ENCODE measurements around the gene DDX50.
"Not testable (repeated sequence)": the region's sequence is repeated elsewhere in the genome, so short reads cannot be mapped to it uniquely, and the experiment has no call there.

DDX50 gene

DNA sequence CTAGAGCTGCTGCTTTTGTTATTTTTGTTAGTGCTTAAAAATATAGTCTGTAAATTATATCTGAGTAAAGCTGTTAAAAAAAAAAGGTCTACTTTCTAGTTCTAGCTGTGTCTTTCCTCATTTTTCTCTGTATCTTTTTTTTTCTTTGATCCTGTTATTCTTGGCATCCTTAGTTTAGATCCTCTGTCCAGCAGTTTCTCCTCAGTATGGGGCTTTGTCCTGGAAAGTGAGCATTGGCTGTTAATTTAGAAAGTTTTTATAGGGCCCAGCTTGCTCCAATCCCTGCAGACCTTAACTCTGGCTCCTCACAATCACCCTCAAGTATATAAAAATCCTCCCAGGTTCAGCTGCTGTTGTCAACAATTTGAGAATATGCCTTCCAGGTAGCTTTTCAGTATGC is 23.5 kb downstream of the DDX50 start:
- DNase-seq: no peak

DNA sequence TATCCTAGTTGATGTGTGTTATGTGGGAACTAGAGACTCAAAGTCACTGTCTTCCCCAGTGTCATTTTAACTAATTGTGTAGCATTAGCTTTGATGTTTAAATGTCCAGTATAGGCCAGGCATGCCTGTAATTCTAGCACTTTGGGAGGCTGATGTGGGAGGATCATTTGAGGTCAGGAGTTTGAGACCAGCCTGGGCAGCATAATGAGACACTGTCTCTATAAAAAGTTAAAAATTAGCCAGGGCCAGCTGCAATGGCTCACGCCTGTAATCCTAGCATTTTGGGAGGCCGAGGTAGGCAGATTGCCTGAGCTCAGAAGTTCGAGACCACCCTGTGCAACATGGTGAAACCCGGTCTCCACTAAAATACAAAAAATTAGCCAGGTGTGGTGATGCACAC is 24.4 kb downstream of the DDX50 start:
- DNase-seq: no peak

DNA sequence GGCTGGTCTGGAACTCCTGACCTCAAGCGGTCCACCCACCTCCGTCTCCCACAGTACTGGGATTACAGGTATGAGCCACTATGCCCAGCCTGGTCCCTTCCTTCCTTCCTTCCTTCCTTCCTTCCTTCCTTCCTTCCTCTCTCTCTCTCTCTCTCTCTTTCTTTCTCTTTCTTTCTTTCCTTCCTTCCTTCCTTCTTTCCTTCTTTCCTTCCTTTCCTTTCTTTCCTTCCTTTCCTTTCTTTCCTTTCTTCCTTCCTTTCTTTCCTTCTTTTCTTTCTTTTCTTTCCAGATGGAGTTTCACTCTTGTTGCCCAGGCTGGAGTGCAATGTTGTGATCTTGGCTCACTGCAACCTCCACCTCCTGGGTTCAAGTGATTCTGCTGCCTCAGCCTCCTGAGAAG is 28.0 kb downstream of the DDX50 start:
- not testable (repeated sequence) for DNase-seq

DNA sequence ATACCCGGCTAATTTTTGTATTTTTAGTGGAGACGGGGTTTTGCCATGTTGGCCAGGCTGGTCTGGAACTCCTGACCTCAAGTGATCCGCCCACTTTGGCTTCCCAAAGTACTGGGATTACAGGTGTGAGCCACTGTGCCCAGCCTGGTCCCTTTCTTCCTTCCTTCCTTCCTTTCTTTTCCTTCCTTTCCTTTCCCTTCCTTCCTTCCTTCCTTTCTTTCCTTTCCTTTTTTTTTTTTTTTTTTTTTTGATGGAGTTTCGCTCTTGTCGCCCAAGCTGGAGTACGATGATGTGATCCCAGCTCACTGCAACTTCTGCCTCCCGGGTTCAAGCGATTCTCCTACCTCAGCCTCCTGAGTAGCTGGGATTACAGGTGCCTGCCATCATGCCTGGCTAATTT is 28.8 kb downstream of the DDX50 start:
- DNase-seq: not testable (repeated sequence)

DNA sequence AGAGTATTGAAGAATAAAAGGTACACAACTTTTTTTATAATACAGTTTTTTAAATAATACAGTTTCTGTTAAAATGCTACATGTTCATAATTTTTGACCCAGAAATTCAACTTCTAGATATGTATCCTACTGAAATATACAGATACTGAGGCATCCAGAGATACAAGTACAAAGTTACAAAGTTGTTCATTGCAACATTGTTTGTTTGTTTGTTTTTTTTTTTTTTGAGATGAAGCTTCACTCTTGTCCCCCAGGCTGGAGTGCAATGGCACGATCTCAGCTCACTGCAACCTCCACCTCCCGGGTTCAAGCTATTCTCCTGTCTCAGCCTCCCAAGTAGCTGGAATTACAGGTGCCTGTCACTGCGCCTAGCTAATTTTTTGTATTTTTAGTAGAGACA is 31.7 kb downstream of the DDX50 start:
- DNase-seq: not testable (repeated sequence)

DNA sequence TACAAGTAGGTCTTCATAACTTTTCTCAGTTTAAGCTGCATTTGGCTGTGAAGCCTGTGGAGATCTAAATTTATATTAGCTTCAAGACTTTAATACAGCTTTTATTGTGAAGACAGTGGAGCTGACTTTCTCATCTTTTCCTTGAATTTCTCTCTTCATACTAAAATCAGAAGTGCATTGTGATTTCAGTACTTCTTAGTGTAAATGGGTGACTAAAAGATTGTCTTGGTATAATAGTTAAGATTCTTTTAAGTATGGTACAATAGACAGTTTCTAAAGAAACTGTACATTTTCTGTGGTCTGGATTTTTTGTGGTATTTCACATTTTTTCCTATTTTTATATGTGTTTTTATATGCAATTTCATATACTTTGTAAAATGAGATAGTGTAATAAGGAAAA is 33.9 kb downstream of the DDX50 start:
- no peak for DNase-seq

DNA sequence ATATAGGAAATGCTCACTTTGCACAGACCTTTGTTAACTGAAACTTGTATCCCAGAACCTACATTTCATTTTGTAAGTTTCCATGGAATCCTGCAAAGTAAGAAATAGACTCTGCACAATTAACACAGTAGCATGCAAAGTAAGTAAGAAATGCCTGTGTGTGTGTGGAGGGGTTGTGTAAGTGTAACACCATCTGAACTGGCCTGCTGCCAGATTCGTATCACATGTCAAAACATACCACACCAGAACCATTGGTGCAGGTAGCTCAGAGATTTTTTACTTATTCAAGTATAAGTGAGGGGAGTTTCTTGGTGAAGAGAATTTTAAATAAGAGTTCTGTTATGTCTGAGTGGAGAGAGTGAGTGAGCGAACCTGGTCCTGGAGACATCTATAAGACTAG is 37.0 kb downstream of the DDX50 start:
- no peak for DNase-seq

DNA sequence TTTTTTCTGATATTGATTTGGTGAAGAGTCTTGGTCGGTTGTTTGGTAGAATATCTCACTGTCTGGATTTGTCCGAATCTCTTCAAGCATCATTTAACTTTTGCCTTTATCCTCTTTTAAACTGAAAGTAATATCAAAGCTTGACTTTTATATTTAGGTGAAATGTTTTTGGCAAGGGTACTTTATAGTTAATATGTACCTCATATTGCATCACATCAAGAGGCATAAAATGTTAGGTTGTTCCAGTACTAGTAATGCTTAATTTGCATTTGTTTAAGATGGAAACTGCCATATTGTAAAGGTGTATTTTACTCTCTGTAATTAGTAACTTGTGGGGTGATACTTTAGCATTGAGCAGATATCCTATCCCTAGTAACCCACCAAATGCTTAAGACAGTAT is 37.8 kb downstream of the DDX50 start:
- DNase-seq: no peak

DNA sequence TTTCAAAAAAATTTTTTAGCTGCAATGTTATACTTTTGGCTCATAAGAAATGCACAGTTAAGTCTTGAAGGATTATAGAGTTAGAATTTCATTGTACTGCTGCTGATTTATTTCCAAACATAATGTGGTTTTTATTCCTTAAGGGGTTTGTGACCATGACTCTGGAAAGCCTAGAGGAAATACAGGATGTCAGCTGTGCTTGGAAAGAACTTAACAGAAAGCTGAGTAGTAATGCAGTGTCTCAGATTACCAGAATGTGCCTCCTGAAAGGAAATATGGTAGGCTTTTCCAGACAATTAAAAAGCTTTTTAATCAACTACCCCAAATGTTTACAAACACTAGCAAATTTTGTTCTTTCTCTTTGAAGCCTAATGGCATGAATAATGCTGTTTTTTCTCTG is 39.8 kb downstream of the DDX50 start:
- not testable (repeated sequence) for DNase-seq

DNA sequence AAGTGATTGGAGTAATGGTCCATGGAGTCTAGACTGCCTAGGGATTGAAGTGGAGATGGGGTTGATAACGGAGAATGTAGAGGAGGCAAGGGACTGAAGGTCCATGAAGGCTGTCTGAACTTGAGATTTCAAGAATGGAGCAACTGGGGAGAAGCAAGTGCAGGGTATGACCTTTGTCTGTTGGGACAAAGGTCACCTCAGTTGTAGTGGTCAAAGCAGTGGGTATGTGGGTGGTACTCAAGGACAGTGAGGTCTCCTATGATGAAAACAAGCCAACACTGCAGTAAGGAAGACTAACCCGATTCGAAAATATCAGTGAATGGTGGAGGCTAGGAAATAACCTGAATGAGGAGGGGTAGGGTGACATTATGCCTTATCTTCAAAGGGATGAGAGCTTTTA is 49.5 kb downstream of the DDX50 start:
- no peak for DNase-seq

DNA sequence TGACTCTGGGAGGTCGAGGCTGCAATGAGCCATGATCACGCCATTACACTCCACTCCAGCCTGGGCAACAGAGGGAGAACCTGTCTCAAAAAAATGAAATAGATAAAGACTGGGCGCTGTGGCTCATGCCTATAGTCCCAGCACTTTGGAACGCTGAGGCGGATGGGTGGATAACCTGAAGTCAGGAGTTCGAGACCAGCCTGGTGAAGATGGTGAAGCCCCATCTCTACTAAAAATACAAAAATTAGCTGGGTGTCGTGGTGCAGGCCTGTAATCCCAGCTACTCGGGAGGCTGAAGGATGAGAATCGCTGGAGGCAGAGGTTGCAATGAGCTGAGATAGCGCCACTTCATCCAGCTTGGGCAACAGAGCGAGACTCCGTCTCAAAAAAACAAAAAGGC is 53.8 kb downstream of the DDX50 start:
- no peak for DNase-seq

DNA sequence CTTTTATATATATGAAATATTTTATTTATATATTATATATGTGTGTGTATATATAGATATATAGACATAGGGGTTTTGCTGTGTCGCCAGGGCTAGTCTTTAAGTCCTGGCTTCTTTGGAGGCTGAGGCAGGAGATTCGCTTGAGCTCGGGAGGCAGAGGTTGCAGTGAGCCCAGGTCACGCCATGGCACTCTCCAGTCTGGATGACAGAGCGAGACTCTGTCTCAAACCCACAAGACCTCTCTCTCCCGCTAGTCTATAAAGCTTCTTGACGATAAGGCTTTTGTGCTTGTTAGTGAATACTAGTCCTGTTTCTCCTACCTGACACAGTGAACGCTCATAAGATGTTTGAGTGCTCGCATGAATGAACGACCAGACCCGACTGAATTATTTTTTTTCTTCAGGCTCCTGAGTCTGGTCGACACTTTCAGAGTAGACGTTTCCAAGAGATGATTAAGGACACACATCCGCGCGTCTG is 54.3 kb downstream of the DDX50 start:
- peak; percentile 26 for DNase-seq

DNA sequence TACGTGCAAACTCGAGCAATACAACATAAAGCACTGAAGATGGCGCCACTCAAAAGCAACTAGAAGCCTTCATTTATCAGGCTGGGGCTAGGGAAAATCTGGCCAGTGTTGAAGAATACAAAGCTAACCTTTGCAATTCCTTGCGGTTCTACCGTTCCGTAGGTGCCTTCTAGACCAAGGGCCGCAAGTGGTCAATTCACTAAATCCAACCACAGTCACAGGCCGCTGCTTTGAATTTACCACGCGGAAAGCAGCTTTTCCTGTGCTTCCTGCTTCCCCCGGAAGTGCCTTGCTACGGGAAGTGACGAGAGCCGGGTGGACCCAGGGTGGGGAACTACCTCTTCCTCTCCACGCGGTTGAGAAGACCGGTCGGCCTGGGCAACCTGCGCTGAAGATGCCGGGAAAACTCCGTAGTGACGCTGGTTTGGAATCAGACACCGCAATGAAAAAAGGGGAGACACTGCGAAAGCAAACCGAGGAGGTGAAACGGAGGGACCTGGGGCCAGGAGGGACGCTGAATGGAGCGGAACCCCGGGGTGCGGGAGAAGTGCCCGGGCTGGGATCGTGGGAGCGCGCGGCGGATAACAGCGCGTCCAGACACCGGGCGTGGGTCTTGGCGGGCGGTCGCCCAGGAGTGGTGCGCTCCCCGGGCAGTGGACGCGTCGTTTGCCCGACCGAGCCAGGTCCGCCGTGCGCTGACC is 54.9 kb downstream of the DDX50 start, which contains the start of gene DDX21:
DDX21 (plus strand) TSS at position 339 of the 701 bp plus-strand sequence; CDS start at position 395, 56 bp downstream.
- peak; percentile 84 for DNase-seq

DNA sequence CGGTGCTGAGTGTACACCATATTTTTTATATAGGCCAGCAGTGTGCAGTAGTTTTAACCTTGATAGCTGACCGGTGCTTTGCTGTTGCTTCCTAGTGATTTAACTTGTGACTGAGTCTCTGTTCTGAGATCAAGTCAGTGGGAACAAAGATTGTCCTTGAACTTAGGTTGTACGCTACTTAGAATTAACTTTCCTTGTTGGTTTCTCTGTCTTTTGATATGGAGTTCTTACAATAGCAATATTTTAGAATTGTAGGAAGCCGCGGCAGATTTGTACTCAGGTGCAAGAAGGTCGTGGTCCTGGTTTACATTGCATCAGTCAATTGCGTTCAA is 56.1 kb downstream of the DDX50 start:
- DNase-seq: no peak

DNA sequence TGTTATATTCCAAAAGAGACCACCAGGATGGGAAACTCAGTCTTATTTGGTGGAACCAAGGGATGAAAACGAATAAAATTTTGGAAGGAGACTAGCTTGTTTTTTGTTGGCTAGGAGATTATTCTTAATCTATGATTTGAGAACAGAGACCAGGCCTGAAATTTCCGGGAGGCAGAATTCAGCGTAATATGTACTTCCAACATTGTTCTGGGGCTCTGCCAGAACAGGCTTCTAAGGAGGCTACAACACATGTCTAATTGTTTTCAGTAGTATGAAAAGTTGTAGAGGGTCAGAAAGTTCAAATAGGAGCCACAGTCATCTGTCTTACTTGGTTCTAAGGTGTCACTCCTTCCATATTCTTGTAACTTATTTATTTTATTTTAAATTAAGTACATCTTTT is 56.5 kb downstream of the DDX50 start:
- DNase-seq: no peak

DNA sequence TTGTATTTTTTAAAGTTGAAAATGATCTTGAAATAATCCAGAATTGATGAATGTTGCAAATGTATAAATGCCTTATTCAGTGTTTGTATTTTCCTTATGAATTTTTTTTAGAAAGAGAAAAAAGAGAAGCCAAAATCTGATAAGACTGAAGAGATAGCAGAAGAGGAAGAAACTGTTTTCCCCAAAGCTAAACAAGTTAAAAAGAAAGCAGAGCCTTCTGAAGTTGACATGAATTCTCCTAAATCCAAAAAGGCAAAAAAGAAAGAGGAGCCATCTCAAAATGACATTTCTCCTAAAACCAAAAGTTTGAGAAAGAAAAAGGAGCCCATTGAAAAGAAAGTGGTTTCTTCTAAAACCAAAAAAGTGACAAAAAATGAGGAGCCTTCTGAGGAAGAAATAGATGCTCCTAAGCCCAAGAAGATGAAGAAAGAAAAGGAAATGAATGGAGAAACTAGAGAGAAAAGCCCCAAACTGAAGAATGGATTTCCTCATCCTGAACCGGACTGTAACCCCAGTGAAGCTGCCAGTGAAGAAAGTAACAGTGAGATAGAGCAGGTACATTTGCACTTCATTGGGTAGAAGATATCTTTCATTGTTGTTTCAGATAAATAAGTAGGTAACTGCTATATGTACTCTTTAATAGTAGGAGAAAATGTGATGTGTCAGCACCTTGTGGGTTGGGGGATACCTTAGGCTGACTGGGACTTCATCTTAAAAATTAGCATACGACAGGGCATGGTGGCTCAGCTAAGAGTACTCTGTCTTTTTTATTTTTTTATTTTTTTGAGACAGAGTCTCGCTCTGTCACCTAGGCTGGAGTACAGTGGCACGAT is 58.8 kb downstream of the DDX50 start:
- DNase-seq: no peak

DNA sequence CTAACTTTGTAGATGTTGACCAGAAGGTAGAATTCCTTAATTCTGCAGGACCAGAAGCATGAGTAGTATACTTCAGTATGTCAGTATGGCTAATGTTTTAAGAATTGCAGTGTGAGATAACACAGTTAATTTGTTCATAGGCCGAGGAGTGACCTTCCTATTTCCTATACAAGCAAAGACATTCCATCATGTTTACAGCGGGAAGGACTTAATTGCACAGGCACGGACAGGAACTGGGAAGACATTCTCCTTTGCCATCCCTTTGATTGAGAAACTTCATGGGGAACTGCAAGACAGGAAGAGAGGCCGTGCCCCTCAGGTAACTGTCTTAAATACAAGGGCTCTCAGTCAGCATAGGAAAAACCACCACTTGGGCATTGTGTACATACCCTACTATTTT is 62.0 kb downstream of the DDX50 start:
- no peak for DNase-seq

DNA sequence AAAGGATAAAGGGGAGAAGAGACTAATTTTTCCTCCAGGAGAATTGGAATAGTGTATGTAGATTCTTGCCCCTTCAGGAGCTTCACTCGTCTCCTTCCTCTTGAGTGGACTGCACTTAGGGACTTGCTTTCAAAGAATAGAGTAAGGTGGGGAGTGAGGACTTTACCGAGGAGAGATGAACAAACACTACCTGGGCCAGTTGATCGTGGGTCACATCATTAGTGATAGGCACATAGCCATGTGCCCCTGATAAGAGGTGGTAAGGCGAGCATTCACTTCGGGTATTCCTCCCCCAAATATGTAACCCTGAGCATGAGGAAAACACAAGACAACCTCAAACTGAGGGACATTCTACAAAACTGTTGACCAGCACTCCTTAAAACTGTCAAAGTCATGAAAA is 72.9 kb downstream of the DDX50 start:
- DNase-seq: no peak

DNA sequence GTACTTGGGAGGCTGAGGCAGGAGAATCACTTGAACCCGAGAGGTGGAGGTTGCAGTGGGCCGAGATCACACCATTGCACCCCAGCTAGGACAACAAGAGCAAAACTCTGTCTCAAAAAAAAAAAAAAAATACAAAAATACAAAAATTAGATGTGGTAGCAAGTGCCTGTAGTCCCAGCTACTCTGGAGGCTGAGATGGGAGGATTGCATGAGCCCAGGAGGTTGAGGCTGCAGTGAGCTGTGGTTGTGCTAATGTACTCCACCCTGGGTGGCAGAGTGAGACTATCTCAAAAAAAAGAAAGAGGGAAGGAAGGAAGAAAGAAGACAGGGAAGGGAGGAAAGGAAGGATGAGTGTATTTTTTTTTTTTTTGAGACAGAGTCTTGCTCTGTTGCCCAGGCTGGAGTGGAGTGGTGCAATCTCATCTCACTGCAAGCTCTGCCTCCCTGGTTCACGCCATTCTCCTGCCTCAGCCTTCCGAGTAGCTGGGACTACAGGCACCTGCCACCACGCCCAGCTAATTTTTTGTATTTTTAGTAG is 74.9 kb downstream of the DDX50 start:
- DNase-seq: not testable (repeated sequence)

DNA sequence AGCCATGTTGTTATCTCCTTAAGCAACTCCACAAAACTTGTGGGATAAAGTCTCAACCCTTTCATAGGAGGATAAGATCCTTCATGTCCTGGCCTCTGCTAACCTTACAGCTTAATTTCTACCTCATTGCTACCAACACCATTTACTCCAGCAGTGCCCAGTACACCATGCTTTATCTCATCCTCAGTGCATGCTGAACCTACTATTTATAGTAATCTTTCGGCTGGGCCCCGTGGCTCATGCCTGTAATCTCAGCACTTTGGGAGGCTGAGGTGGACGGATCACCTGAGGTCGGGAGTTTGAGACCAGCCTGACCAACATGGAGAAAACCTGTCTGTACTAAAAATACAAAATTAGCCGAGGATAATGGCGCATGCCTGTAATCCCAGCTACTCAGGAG is 78.6 kb downstream of the DDX50 start:
- not testable (repeated sequence) for DNase-seq

DNA sequence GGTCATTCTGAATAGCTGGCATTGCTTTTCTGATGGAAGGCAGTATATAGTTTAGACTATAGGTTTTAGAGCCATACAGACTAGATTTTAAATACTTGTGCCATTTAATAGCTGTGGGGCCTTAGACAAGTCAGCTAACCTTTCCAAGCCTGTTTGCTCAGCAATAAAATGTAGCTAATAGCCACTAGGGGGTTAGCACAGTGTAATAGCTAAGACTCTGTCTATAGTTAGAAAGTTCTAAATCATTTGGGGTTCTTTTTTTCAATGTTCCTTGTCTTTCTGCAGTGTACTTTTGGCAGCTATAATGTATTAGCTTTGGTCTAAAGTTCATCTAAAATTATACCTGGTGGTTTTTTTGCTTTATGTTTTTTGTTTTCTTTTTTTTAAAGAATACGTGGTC is 80.0 kb downstream of the DDX50 start:
- DNase-seq: no peak

DNA sequence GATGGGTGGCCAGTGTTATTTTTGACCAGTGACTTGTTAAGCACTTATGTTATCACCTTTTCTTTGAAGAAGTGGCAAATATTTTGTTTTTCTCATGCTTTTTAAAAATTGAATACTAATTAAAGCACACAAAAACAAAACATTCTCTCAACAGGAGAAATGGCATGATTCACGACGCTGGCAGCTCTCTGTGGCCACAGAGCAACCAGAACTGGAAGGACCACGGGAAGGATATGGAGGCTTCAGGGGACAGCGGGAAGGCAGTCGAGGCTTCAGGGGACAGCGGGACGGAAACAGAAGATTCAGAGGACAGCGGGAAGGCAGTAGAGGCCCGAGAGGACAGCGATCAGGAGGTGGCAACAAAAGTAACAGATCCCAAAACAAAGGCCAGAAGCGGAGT is 81.3 kb downstream of the DDX50 start:
- DNase-seq: no peak

DNA sequence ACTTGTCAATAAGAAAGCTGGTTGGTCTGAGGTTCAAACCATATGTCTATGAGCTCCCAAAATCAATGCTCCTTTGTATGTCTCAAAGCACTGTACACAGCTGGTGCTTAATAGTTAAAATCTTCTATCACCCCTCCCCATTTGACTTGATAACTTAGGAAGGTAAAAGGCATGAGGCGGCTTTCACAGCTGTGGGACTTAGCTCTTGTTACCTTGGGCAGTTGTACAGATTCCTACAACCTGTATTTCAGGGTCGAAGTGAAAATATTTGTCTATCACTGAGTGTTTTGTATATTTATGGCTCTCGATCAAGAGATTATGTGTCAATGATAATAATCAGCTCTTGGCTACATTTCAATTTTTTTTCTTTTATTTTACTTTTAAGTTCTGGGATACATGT is 86.5 kb downstream of the DDX50 start:
- DNase-seq: no peak
